Right hindlimb (tissue), 1 donor: ENCODE measurements around the gene PRKAR1B.

Experiments used
- DNase-seq: peaks from one replicate; pipeline ENCODE4 v3.0.0-alpha.2; 2018

The PRKAR1B gene

DNA sequence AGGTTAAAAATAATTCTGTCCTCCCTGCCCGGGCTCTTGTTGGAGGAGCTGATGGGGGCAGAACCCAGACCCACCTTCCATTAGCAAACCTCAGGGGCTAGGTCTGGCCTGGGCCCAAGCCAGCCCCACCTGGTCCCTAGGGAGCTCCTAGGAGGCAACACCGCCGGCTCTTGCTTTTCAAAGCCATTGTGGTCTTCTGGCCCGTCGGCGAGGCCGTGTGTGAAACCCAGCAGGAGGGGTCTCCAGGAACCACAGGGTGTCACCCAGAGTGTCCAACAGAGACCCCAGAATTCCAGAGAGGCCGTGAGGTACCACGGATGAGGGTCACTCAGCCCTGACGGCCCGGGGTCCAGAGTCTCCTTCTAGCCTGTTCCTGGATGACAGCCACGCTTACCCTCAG lies 190.8 kb downstream of the PRKAR1B start:
- no peak for DNase-seq

DNA sequence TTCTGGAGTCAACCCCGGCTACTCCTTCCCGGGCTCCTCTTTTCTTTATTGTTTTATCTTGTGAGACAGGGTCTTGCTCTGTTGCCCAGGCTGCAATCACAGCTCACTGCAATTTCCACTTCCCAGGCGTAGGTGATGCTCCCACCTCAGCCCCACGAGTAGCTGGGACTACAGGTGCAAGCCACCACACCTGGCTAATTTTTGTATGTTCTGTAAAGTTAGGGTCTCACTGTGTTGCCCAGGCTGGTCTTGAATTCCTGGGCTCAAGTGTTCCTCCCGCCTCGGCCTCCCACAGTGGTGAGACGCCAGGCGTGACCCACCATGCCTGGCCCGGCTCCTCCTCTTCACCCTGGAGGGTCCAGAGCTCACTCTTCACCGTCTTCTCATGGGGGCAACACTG lies 192.1 kb downstream of the PRKAR1B start:
- DNase-seq, result no peak

DNA sequence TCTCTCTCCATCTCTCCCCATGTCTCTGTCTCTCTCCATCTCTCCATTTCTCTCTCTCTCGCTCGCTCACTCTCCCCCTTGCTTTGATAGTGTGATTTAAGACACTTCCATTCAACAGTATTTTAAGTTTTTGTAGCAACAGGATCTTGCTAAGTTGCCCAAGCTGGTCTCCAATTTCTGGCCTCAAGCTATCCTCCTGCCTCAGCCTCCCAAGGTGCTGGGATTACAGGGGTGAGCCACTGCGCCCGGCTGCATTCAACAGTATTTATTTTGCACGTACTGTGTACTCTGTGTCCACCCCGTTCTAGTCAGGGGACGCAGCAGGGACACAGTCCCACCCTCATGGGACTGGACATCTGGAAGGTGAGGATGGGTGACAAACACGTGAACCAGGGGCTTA lies 193.0 kb downstream of the PRKAR1B start:
- no peak for DNase-seq

DNA sequence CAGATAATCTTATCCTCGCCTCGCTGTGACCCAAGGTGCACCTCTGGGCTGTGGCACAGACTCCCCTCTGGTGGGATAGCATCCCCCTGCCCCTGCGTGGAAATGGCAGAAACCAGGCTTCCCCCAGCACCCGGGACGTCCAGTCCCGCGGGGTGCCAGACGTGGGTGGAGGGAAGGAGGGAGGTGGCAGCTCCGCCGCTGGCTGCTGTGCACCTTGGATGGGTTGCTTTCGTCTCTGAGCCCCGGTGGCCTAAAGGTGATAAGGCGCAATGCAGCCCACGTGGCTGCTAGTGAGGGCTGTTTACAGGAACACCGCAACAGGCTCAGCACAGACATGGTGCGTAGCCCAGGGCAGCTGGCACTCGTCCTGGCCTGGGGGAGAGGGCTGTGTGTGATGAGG lies 193.8 kb downstream of the PRKAR1B start:
- no peak for DNase-seq

DNA sequence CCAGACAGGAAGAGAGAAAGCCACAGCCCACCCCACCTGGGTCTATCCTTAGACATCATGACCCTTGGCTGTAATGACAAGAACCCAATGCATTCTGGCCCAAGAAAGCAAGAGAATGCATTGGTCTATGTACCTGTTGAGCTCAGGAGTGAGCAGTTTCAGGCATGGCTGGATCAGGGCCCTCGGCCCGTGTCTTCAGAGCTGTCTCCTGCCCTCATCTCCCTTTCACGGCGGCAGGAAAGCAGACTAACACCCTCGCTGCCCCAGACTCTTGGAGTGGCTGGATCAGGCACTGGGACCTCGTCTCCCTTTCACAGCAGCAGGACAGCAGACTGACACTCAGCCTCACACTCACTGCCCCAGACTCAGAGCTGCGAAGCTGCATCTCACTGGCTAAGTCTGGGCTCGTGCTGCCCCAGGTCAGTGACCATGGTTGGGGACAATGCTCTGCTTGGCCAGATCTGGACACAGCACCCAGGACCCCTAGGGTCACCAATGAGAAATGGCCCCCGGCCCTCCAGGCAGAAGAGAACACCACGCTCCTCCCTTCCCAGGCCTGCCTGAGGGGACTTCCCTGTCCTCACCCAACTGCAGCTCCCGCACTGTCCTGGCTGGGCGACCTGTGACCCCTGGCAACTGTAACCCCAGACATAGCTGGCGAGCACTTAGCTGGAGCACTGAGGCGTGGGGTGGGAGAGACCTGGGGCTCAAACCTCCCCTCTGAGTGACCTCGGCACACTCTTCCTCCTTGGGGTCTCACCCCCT lies 194.5 kb downstream of the PRKAR1B start:
- DNase-seq, result no peak

DNA sequence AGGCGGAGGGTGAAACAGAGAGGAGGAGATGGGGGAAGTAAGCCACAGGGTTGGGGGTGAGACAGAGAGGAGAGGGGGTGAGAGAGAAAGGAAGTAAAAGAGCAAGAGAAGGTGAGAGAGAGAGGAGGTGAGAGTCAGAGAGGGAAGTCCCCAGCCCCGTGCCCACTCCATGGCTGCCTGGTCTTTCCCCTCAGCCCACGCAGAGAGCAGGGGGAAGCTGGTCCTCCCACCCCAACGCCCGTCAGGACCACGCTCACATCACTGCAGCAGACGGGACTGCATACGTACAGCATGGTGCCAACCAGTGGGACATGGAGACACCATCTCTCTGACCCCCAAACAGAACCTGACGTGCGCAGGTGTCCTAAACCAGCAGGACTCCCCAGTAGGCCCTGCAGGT lies 195.3 kb downstream of the PRKAR1B start:
- no peak for DNase-seq

DNA sequence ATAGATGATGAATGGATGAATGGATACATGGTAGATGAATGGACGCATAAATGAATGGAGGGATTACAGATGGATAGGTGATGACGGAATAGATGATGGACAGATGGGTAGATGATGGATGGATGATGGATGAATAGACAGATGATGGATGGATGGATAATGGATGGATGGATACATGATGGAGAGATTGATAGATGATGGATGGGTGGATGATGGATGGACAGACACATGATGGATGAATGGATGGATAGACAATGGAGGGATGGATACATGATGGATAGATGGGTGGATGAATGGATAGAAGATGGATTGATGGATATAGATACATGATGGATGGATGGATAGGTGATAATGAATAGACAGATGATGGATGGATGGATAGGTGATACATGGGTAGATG lies 198.6 kb downstream of the PRKAR1B start:
- no peak for DNase-seq

DNA sequence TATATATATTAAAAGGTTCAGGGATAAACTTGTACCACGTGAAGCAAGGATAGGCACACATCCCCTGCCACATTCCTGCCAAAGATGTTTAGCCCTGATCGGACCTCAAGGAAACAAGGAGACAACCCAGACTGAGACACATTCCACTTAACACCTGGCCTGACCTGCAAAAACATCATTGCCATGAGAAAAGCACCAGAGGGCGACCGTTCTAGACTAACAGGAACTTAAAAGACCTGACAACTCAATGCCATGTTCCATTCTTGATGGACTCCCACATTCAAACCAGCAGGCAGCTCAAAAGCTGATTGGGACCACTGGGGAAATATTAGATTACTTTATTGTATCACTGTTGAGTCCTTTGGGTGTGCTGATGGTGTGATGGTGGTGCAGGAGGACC lies 199.4 kb downstream of the PRKAR1B start:
- DNase-seq, result no peak

DNA sequence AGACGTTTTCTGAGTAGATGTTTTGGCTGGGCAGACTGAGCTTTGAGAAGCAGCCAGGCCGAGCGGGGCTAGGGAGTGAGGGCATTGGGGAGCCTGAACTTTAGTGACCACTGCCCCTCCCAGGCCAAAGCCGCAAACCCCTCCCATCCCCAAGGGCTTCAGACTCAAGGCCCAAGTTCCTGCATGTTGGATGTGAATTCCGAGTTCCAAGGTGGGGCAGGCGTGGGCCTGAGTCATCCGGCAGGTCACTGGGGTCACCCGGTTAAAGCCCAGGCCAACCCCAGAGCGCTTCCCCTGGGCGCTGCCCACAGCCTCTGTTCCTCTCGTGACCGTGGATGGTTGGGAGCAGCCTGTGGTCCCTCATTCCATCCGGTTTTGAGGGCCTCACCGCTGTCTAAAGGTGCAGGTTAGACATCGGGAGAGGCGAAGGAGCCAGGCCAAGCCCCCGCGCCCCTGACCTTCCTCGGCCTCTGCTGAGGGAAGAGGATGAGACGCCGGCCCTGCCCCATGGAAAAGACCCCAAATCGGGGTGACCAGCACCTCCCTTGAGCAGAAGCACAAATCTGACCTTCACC lies 200.5 kb downstream of the PRKAR1B start:
- DNase-seq, result no peak

DNA sequence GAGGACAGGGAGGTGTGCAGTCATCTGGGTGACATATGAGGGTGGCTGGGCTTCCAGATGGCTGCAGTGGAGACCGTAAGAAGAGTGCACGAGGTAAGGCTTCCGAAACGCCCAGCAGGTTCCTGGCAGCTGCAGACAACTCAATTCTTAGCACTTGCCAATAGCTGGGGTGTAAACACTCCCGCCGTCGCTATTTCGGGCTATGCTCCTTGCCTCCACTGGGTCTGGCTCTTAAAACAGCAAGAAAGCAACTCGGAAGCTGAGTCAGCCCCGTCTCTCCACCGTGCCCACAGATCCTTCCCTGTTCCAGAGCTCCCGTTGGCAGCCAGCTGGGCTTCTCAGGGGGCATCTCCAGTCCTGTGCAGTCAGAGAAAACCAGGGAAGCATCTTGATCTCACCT lies 201.3 kb downstream of the PRKAR1B start:
- no peak for DNase-seq

DNA sequence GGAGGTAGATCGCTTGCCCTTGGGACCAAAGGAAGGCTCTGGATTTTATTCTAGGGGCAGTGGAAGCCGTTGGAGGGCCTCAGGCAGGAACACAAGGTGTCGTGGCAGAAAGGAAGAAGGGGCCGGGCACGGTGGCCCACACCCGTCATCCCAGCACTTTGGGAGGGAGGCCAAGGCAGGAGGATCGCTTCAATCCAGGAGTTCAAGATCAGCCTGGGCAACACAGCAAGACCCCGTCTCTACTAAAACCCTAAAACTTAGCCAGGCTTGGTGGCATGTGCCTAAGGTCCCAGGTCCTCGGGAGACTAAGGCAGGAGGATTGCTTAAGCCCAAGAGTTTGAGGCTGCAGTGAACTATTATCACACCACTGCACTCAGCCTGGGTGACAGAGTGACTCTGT lies 202.3 kb downstream of the PRKAR1B start:
- no peak for DNase-seq

DNA sequence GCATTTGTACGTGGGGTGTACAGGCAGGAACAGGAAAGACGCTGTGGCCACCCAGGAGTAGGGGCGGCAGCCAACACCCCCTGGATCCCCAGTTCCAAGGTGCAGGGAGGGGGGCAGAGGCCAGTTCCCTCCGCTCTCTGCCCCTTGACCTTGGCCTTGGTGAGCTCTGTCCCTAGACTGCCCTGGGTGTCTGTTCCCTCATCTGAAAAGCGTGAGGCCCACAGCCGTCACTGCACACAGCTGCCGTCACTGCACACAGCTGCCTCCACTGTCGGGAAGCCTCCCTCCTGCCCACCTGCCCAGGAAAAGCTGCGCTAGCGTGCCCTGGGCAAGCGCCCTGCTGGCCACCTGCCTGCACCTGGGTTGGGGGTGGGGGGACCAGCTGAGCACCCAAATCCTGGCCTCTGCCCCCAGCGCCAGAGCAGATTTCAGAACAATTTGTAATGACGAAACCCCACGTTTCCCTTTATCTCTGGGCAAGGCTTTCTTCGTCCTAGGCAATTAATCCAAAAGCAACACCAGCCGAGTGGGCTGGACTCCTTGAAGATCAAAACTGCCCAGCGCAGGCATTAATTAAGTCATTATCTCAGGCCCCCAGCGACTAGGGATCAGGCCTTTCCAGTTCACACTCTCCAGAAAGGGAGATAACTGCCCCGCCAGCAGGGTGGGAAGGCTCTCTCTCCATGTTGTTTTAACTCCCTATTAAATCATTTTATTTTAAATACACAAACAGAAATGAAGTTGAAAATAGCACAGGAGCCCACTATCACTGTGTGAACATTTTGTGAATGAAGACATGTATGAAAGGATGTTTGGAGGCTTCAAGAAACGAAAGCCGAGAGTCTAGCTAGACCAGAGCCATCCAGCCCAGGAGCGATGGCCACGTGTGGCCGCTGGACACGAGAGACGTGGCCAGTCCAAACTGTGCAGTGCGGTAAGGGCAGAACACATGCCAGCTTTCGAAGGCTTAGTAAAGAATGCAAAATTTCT lies 203.4 kb downstream of the PRKAR1B start:
- peak; percentile 47 for DNase-seq

DNA sequence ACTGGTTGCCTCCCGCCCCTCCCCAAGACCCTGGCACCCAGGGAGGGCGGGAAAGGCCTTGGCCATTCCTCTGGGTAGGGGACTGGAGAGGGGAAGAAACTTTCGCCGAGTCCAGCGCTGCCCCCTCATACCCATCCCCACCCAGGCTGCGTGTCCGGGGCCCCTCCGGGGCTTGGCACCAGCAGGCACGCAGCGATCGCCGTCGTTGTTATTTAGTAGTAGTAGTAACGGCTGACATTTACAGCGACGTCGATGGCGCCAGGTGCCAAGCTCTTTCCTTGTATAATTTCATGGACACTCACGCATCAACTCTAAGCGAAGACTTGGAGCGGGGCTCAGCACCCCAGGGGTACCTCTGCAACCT lies 204.1 kb downstream of the PRKAR1B start:
- DNase-seq, result no peak

DNA sequence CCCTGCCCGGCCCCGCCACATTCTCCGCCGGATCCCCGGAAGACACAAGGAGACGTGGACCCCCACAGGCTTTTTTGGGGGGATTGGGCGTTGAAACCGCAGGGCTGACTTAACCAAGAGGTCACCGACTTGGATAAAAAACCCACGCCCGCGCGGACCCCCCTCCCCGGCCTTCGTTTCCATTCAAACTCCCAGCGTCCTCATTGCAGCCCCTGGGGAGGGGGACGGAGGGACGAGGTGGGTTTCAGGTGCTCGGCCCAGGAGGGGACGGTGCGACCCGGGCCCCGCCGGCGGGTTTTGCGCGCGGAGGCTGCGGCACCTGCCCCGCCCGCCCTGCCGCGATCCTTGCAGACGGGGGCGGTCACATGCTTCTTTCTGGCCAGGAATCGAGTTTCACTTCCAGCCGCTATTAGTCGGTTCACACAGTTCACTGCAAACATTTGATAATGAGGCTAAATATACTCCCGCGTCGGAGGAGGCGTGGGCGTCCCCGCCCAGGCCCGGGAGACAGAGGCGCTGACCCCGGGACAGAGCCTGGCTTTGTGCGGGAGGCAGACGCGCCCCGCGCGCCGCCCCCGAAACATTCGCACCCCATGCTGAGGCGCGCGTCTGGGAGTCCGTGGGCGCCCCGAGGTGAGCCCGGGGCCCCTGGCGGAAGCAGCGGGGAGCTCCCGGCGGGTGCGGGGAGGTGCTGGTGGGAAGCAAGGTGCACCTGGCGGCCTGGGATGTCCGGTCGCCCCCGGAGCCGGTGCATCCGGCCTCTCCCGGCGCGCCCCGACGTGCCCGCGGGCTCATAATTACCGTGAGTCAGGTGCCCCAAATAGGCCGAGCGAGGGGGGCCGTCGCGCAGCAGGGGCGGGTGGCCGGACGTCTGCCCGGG lies 204.8 kb downstream of the PRKAR1B start:
- peak; percentile 66 for DNase-seq

DNA sequence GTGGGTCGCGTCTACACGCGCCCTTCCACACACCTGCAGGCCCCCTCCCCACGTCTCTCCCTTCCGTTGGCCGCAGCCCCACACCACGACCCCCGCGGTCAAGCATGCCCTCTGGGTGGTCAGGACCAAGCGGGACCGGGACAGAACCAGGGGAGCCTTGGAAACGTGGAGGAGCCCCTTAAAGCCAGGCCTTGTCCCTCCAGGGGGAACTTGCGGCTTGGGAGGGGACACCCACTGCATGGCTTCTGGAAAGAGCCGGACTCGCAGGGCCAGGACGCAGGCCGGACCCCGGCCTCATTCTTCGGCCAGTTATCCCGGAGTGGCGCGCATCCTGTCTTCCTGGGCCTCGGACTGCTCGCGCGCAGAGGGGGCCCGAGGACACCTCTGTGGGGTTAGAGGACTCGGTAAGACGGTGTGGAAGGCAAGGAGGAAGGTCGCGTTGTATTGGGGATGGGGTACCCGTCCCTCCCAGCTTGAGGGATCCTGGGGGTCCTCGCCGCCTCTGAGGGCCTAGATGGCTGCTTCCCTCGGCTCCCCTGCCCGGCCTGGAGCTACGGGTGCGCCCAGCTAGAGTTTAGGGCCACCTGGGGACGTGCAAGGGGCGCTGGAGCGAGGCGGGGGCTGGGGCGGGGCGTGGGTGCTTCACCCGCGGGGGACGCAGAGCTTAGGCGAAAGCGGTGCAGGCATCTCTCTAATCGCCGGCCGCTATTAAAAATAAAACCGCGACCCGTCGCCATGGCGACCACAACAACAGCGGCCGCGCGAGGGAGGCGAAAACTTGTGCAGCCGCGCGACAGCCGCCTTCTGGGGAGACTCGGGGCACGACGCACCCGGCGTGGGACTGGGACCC lies 205.6 kb downstream of the PRKAR1B start:
- DNase-seq, result peak; percentile 79

DNA sequence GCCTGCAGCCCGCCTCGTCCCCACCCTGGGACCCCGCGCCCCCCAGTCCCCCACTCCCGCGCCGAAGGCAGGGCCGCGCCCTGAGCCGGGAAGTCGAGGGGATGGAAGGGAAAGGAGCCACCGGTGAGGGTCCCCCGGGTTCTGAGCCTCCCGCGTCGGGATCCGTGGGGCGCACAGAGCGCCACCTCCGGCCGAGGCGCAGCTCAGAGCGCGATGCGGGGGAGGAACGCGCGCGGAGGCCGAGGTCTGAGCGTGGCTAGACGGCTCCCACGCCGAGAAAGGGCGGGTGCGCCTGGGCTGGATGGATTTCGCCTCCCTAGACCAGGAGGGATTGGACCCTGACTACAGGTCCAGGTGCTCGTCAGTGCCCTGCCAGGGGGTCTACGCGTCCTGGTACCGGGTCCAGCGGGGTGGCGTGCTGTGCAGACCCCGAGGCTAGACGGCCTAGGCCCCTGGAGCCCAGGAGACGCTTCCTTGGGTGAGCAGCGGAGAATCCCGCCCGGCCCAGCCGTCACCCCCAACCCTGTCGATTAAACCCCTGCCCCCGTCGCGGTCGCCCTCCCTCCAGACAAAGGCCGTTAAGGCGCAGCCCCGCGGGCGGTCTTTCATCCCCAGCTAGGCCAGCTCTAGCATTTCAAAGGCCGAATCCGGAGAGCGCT lies 206.4 kb downstream of the PRKAR1B start:
- no peak for DNase-seq

DNA sequence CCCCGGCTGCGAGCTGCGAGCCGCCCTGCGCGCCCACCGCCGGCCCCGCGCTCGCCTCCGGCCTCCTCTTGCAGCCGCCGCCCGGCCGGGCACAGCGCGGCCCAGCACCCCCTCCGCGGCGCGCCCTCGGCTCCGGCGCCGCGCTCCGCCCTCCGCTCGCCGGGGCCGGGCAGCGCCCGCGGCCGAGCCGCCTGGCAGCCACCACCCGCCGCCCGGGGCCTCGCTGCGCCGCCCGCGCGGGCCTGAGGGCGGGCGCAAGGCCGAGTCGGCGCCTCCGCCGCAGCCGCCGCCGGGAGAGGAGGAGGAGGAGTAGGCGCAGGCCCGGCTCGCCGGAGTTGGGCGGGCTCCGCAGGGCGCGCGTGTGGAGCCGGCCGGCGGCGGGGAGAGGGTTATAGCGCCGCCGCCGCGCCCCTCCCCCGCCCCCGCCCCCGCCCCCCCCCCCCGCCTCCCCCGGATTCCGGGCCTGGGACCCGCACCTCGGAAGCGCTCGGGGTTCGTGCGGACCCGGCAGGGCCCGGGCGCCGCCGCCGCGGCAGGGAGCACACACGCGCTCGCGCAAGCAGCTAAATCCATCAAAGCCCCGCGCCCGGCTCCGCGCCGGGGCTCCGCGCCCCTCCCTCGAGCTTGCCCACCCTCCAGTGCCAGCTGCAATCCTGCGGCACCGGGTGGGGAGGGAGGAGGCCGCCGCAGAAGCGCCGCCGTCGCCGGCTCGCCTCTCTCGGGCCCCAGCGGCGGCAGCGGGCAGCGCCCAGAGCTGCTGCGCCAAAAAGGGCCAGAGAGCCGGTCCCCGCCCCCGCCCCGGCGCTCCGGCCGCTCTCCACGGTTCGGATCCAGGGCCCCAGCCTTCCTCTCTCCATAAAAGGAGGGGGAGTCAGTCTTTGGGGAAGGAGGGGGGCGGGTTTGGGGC lies 207.3 kb downstream of the PRKAR1B start, which contains the start of gene PDGFA:
TSS of gene PDGFA (minus strand) at position 363 of the 907 bp plus-strand sequence. CDS start 845 bp downstream, outside the sequence.
- peak; percentile 76 for DNase-seq

DNA sequence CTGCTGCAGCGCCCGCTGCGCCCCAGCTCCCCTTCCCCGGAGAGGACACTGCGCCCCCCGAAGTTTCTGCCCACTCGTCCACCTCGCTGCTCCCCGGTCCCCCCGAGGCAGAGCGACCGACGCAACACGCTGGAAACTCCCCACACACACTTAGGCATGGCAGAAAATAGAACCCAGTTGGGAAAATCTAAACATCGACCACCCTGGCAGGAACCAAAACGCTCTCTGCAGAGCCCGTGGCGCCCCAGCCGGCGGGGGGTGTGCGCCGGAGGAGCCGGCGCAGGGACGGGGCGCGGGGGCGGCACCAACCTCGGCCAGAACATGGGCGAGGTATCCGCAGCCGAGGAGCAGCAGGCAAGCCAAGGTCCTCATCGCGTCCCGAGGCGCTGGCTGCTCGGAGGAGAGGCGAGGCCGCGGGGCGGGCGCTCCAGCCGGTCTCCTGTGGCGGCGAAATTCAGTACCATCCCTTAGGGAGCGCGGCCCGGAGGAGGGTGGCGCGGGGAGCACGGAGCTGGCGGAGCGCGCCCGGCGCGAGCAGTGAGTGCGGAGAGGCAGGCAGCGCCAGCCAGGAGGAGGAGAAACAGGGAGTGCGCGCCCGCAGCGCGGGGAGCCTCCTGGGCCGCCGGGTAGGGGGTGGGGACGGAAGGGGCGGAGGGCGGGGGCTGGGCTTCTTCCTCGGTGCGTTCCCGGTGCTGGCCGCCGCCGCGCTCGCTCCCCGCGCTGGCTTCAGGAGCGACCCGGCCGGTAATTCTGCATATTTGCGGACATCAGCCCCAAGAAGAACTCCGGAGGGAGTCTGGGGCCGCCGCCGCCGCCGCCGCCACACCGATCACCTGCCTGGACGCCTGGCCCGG lies 208.2 kb downstream of the PRKAR1B start:
- peak; percentile 86 for DNase-seq
